ENCODE measurements around the gene RAB1A.

RAB1A gene

GRCh38 chr2:65169760-65170136 is 39.8 kb upstream of the RAB1A start:
- TF ChIP-seq CTCF (IDR thresholded peaks at IDR 0.05; ENCODE audit: extremely low read depth, insufficient read depth, missing control alignments) = no peak
- in situ Hi-C loops (cut with MboI; ENCODE audit: low pct_unique_long_range_greater_than_20kb, low sequenced_read_pairs, unreplicated experiment) = loop anchor here (10.0 kb wide), 1 partner anchor 115 kb away; the partner anchor contains the start of gene CEP68
- DNase-seq (ENCODE audit: low spot score) = no peak

GRCh38 chr2:65165558-65165957 is 35.7 kb upstream of the RAB1A start:
- in situ Hi-C loops (cut with MboI; ENCODE audit: low pct_unique_long_range_greater_than_20kb, low sequenced_read_pairs, unreplicated experiment) = no loop called here
- DNase-seq (ENCODE audit: low spot score) = no peak
- TF ChIP-seq CTCF (IDR thresholded peaks at IDR 0.05; ENCODE audit: extremely low read depth, insufficient read depth, missing control alignments) = no peak

GRCh38 chr2:65164426-65164891 is 34.6 kb upstream of the RAB1A start:
- TF ChIP-seq CTCF (IDR thresholded peaks at IDR 0.05; ENCODE audit: extremely low read depth, insufficient read depth, missing control alignments) = no peak
- no peak for DNase-seq (ENCODE audit: low spot score)
- in situ Hi-C loops (cut with MboI; ENCODE audit: low pct_unique_long_range_greater_than_20kb, low sequenced_read_pairs, unreplicated experiment) = no loop called here

GRCh38 chr2:65161551-65162100 is 31.7 kb upstream of the RAB1A start:
- no peak for TF ChIP-seq CTCF (IDR thresholded peaks at IDR 0.05; ENCODE audit: extremely low read depth, insufficient read depth, missing control alignments)
- in situ Hi-C loops (cut with MboI; ENCODE audit: low pct_unique_long_range_greater_than_20kb, low sequenced_read_pairs, unreplicated experiment) = no loop called here
- DNase-seq (ENCODE audit: low spot score) = no peak

GRCh38 chr2:65159906-65160305 is 30.0 kb upstream of the RAB1A start:
- in situ Hi-C loops (cut with MboI; ENCODE audit: low pct_unique_long_range_greater_than_20kb, low sequenced_read_pairs, unreplicated experiment) = no loop called here
- no peak for TF ChIP-seq CTCF (IDR thresholded peaks at IDR 0.05; ENCODE audit: extremely low read depth, insufficient read depth, missing control alignments)
- no peak for DNase-seq (ENCODE audit: low spot score)

- DNase-seq (ENCODE audit: low spot score) = no peak
- no peak for TF ChIP-seq CTCF (IDR thresholded peaks at IDR 0.05; ENCODE audit: extremely low read depth, insufficient read depth, missing control alignments)
- in situ Hi-C loops (cut with MboI; ENCODE audit: low pct_unique_long_range_greater_than_20kb, low sequenced_read_pairs, unreplicated experiment) = no loop called here
Measured at GRCh38 chr2:65159261-65159660, 29.4 kb upstream of the RAB1A start.

Data from GM13977 (cell line).